ENCODE data around the gene WDR62.

Gene WDR62

GRCh38 chr19:36115453-36116343 is 61.0 kb downstream of the WDR62 start, which contains the start of gene TBCB (continued):
- TF ChIP-seq ZNF112 (tag by site-specific recombination; IDR thresholded peaks at IDR 0.05) = no peak
- TF ChIP-seq ZNF423 (tag by site-specific recombination; IDR thresholded peaks at IDR 0.05) = 0 out of 2 replicates have a peak, but pooled peaks have one; percentile 33
- no peak for TF ChIP-seq HIC1 (tag by site-specific recombination; IDR thresholded peaks at IDR 0.05)
- TF ChIP-seq GFI1B (tag by site-specific recombination; IDR thresholded peaks at IDR 0.05) = no peak
- peak; percentile 26 for TF ChIP-seq ZNF18 (tag by site-specific recombination; IDR thresholded peaks at IDR 0.05)
- no peak for TF ChIP-seq ZNF416 (tag by site-specific recombination; IDR thresholded peaks at IDR 0.05)
- no peak for TF ChIP-seq ZNF645 (tag by site-specific recombination; IDR thresholded peaks at IDR 0.05)
- TF ChIP-seq KLF16 (tag by site-specific recombination; IDR thresholded peaks at IDR 0.05) = peak; percentile 91
- TF ChIP-seq ZNF24 (tag by site-specific recombination; IDR thresholded peaks at IDR 0.05) = 0 out of 2 replicates have a peak, but pooled peaks have one; percentile 44
- TF ChIP-seq YY1 (tag by site-specific recombination; IDR thresholded peaks at IDR 0.05) = peak; percentile 93; the same call in 1 of the 2 replicates
- peak; percentile 81 for TF ChIP-seq ZBTB26 (tag by site-specific recombination; optimal IDR thresholded peaks at IDR 0.05)
- TF ChIP-seq TCF7L2 (IDR thresholded peaks at IDR 0.05; ENCODE audit: borderline replicate concordance, low read depth, low read length) = no peak
- peak; percentile 33 for TF ChIP-seq REST (tag by site-specific recombination; IDR thresholded peaks at IDR 0.05)
- TF ChIP-seq EGR2 (tag by site-specific recombination; IDR thresholded peaks at IDR 0.05; ENCODE audit: low read depth) = peak; percentile 56
- TF ChIP-seq ZNF664 (tag by site-specific recombination; IDR thresholded peaks at IDR 0.05) = no peak
- TF ChIP-seq ZNF629 (tag by site-specific recombination; IDR thresholded peaks at IDR 0.05) = no peak
- peak; percentile 67; the same call in 1 of the 2 replicates for TF ChIP-seq ZNF398 (tag by site-specific recombination; IDR thresholded peaks at IDR 0.05)
- peak; percentile 74 for TF ChIP-seq KLF17 (tag by site-specific recombination; IDR thresholded peaks at IDR 0.05)
- peak; percentile 31 for TF ChIP-seq ZNF692 (tag by site-specific recombination; IDR thresholded peaks at IDR 0.05)
- TF ChIP-seq ZNF777 (tag by site-specific recombination; IDR thresholded peaks at IDR 0.05; ENCODE audit: borderline replicate concordance) = 0 out of 2 replicates have a peak, but pooled peaks have one; percentile 22

All from HEK293 (cell line).